ACHN (cell line): ENCODE measurements around the gene SSBP3.

Experiments used
- DNase-seq: peaks from one replicate; pipeline ENCODE4 v3.0.0-alpha.2; 2015
- in situ Hi-C: cut with HindIII; loops from 2 replicates; pipeline ENCODE4 v1.10.0; 2017; ENCODE audit warnings: low sequenced_read_pairs, low pct_ligation_motif_present, low pct_unique_long_range_greater_than_20kb

SSBP3 gene

GRCh38 chr1:54342742-54343687 is 63.2 kb downstream of the SSBP3 start:
- DNase-seq, result no peak
- in situ Hi-C loops, result no loop called here

- in situ Hi-C loops, result no loop called here
- no peak for DNase-seq
Observed at GRCh38 chr1:54342288-54342687, 63.9 kb downstream of the SSBP3 start.

- DNase-seq, result no peak
- in situ Hi-C loops, result no loop called here
Observed at GRCh38 chr1:54341763-54342162, 64.4 kb downstream of the SSBP3 start.

- DNase-seq, result no peak
- in situ Hi-C loops, result no loop called here
Observed at GRCh38 chr1:54340878-54341277, 65.3 kb downstream of the SSBP3 start.

- no peak for DNase-seq
- in situ Hi-C loops, result no loop called here
Observed at GRCh38 chr1:54340434-54340833, 65.8 kb downstream of the SSBP3 start.

GRCh38 chr1:54339126-54339525 is 67.1 kb downstream of the SSBP3 start:
- in situ Hi-C loops, result no loop called here

GRCh38 chr1:54338464-54338863 is 67.7 kb downstream of the SSBP3 start:
- in situ Hi-C loops, result no loop called here

More at GRCh38 chr1:54339126-54339525, 67.1 kb downstream of the SSBP3 start:
- no peak for DNase-seq

GRCh38 chr1:54337928-54338327 is 68.3 kb downstream of the SSBP3 start:
- DNase-seq, result no peak
- in situ Hi-C loops, result no loop called here

More at GRCh38 chr1:54338464-54338863, 67.7 kb downstream of the SSBP3 start:
- no peak for DNase-seq

GRCh38 chr1:54337034-54337433 is 69.2 kb downstream of the SSBP3 start:
- no peak for DNase-seq

GRCh38 chr1:54336116-54336515 is 70.1 kb downstream of the SSBP3 start:
- DNase-seq, result no peak
- in situ Hi-C loops, result no loop called here

More at GRCh38 chr1:54337034-54337433, 69.2 kb downstream of the SSBP3 start:
- in situ Hi-C loops, result no loop called here

- in situ Hi-C loops, result no loop called here
- peak; percentile 8 for DNase-seq
Observed at GRCh38 chr1:54335755-54336108, 70.5 kb downstream of the SSBP3 start.

GRCh38 chr1:54335011-54335754 is 71.0 kb downstream of the SSBP3 start:
- in situ Hi-C loops, result no loop called here
- DNase-seq, result no peak

GRCh38 chr1:54332781-54333585 is 73.2 kb downstream of the SSBP3 start:
- in situ Hi-C loops, result no loop called here
- no peak for DNase-seq

- in situ Hi-C loops, result no loop called here
- DNase-seq, result no peak
Observed at GRCh38 chr1:54331843-54332463, 74.2 kb downstream of the SSBP3 start.

GRCh38 chr1:54331091-54331772 is 75.0 kb downstream of the SSBP3 start:
- in situ Hi-C loops, result no loop called here
- DNase-seq, result no peak

- in situ Hi-C loops, result no loop called here
- no peak for DNase-seq
Observed at GRCh38 chr1:54329312-54330003, 76.7 kb downstream of the SSBP3 start.

- no peak for DNase-seq
- in situ Hi-C loops, result no loop called here
Observed at GRCh38 chr1:54328066-54328636, 78.0 kb downstream of the SSBP3 start.
